ENCODE results near the gene NLGN2.

NLGN2 gene

DNA sequence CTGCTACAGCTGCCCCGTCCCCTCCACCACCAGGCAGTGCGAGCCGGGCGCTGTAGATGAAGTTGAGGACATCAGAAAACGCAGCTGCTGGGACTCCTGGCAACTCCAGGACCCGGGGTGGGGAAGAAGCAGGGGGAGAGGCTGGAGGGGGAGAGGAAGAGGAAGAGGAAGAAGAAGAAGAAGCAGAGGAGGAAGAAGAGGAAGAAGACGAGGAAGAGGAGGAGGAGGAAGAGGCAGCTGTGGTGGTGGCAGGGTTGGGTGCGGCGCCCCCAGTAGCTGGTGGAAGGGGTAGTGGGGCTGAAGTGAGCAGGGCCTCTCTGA, 58.6 kb downstream of the NLGN2 start:
- no peak for DNase-seq (ENCODE audit: low read depth)

DNA sequence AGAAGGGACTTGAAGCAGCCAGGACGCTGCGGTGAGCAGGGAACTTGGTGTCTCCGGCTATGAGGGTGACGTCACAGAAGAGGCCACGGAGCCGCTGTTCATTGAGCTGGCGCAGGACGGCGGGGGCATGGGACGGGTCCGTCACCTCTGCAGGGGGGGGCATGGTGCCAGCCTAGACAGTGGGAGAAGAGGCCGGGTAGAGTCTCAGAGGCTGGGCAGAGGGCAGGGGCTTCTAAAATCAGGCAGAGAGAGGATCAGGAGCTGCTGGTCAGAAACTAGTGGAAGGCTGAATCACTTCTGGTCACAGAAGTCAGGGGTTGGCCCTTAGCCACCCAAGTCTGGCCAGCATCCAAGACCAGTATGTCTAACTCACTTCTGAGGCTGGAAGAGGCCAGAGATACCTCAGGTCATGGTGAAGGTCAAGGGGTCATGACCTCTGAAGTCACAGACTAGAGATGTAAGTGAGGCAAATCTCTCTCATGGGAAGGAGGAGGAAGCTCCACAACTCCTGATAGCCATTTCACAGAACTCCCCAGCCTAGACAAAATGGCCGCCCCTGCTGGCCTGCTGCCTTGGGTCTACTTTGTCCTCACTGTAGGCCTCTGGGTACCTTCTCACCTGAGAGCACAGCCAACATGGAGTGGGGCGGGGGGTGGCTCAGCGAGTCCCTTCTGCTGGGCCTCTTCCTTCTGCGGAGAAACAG, 59.1 kb downstream of the NLGN2 start:
- DNase-seq (ENCODE audit: low read depth) = peak; percentile 59

DNA sequence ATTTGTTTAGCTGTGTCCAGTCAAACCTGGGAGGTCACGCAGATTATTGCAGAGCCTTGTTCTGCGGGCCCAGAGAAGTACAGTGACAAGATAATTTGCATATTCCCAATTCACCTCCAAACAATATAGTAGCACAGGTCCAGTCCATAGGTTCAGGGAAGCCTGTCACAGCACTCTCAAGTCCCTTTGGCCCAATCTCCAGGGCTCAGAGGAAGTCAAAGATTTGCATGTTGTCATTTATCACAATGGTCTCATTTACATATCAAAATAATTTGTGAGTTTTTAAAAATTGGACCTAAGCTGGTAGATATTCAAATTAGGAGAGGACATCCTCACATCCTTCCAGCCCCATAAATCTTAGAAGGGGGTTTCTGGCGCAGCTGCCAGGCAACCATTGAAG, 59.9 kb downstream of the NLGN2 start:
- DNase-seq (ENCODE audit: low read depth) = no peak

DNA sequence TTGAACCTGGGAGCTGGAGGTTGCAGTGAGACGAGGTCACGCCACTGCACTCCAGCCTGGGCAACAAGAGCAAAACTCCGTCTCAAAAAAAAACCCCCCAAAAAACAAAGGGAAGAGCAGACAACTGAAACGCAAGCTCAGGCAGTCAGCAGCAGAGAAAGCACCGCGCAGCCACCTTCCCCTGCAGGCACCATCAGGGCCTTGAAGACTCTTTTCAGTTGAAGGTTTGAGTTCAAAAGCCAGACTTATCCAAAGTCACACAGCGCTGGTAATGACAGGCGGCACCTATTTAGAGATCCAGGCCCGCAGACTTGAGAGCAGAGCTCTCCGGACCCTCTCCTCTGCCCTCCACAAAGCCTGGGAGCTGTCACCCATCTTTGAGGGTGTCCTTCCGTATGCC, 60.6 kb downstream of the NLGN2 start:
- no peak for DNase-seq (ENCODE audit: low read depth)

DNA sequence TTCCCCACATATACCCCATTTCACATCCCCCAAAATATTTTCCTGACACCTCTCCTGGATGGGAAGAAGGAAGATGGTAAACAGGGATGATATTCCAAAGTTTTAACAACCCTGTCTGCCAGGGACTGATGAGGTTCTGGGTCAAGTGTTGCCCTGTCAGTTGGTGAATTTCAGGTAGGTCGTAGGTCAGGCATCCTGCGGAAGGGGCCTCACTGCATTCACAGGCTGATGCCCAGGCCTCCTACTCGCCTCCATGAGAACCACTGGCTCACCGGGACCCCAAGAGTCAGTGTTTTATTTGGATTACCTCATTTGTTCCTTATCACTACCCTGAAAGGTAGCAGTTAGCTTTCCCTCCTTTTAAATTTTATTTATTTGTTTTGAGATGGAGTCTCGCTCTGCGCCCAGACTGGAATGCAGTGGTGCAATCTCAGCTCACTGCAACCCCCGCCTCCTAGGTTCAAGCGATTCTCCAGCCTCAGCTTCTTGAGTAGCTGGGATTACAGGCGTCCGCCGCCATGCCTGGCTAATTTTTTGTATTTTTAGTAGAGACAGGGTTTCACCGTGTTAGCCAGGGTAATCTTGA, 61.3 kb downstream of the NLGN2 start:
- DNase-seq (ENCODE audit: low read depth) = no peak
